Measurements from ENCODE around the gene APOC3. TPM values are rescaled to one million over a fixed set of nuclear protein-coding genes. Genes with fewer than 3 reads are reported as not detected.

The APOC3 gene
- total RNA-seq, 1 experiment from 2014 or later: 3.5 TPM

DNA sequence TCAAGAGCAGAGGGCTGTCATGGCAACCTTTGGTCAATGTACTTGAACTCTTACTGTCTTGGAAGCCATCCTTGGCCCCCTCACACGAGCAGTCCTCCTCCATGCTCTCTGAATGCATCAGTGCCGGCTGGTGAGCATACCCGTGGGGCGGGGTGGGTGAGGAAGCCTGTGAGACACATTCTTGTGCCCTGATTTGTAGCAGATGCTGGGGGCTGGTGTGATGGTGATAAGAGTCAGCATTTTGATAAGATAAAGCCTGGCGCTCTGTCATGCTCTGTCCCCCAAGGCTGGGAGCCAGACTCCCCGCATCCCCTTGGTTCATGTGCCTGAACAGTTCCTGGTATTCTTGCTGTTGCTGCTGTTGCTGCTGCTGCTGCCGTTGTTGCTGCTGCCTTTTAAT, 28.2 kb downstream of the APOC3 start:
- Histone ChIP-seq H3K9me2 (ENCODE audit: insufficient read depth) (no peaks in the 10 kb centered on the region), H3K4me3 (replicated peaks in 1 of 2; ENCODE audit: low read depth in 1 of 2, low read length in 2 of 2) (no peak overlapping the region), H3K4me2 (ENCODE audit: low read length) (no peak overlapping the region), H3K79me2 (ENCODE audit: insufficient read depth, low read length) (no peaks in the 10 kb centered on the region), H4K20me1 (ENCODE audit: insufficient read depth) (no peaks in the 10 kb centered on the region), H3K36me3 (ENCODE audit: control insufficient read depth in 1 of 2, insufficient read depth in 2 of 2, low read length in 2 of 2) (no peaks in the 10 kb centered on the region; a peak in 1 of 4 replicates), H3K9ac (ENCODE audit: low read length) (no peak overlapping the region), H3K27me3 (ENCODE audit: insufficient read depth, low read length) (no peaks in the 10 kb centered on the region), H3K4me1 (ENCODE audit: control insufficient read depth in 1 of 2, insufficient read depth in 2 of 2, low read length in 2 of 2) (peaks cover 0 to 18% of the 10 kb centered on the region in 2 experiments; a peak in 2 of 4 replicates), H3K27ac (ENCODE audit: low read depth, low read length) (no peak overlapping the region), H2AFZ (ENCODE audit: low read depth, low read length, poor library complexity, severe bottlenecking) (no peak overlapping the region), H3K9me3 (ENCODE audit: control insufficient read depth in 1 of 2, insufficient read depth in 1 of 2, low read depth in 1 of 2, low read length in 2 of 2) (no peaks in the 10 kb centered on the region)
- DNase-seq (ENCODE audit: low read depth, low spot score): no peak
- ChIA-PET POLR2A (no interaction called here), RAD21 (ENCODE audit: low non-redundant PET in 1 of 2, low total read pairs in 2 of 2, uncharacterized antibody in 2 of 2, unreplicated experiment in 2 of 2) (no interaction called here), CTCF (no interaction called here)
- intact Hi-C loops (cut with micrococcal nuclease): no loop called here
- TF ChIP-seq CBX3 (IDR thresholded peaks at IDR 0.05; ENCODE audit: low read depth) (no peak), RAD21 (IDR thresholded peaks at IDR 0.05; ENCODE audit: low read depth) (no peak), SIN3A (IDR thresholded peaks at IDR 0.05; ENCODE audit: low read depth) (no peak), JUND (IDR thresholded peaks at IDR 0.05) (no peak), EZH2 (IDR thresholded peaks at IDR 0.05) (no peak), SRF (IDR thresholded peaks at IDR 0.05; ENCODE audit: low read depth) (no peak), SP1 (IDR thresholded peaks at IDR 0.05; ENCODE audit: low read depth) (no peak), YY1 (IDR thresholded peaks at IDR 0.05; ENCODE audit: extremely low read depth, insufficient replicate concordance, low read depth, low read length) (no peak), ZFX (IDR thresholded peaks at IDR 0.05) (no peak), CEBPB (IDR thresholded peaks at IDR 0.05; ENCODE audit: low read depth) (no peak), FOSL1 (IDR thresholded peaks at IDR 0.05; ENCODE audit: low read depth) (no peak), ZNF274 (IDR thresholded peaks at IDR 0.05; ENCODE audit: low read depth, low read length) (no peak), POLR2AphosphoS5 (IDR thresholded peaks at IDR 0.05; ENCODE audit: low read depth, low read length) (no peak)
- TF ChIP-seq, protein P1, sequence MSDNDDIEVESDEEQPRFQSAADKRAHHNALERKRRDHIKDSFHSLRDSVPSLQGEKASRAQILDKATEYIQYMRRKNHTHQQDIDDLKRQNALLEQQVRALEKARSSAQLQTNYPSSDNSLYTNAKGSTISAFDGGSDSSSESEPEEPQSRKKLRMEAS (IDR thresholded peaks at IDR 0.05): no peak
- TF ChIP-seq, protein P2, sequence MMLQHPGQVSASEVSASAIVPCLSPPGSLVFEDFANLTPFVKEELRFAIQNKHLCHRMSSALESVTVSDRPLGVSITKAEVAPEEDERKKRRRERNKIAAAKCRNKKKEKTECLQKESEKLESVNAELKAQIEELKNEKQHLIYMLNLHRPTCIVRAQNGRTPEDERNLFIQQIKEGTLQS (IDR thresholded peaks at IDR 0.05): no peak
- TF ChIP-seq, protein P3, sequence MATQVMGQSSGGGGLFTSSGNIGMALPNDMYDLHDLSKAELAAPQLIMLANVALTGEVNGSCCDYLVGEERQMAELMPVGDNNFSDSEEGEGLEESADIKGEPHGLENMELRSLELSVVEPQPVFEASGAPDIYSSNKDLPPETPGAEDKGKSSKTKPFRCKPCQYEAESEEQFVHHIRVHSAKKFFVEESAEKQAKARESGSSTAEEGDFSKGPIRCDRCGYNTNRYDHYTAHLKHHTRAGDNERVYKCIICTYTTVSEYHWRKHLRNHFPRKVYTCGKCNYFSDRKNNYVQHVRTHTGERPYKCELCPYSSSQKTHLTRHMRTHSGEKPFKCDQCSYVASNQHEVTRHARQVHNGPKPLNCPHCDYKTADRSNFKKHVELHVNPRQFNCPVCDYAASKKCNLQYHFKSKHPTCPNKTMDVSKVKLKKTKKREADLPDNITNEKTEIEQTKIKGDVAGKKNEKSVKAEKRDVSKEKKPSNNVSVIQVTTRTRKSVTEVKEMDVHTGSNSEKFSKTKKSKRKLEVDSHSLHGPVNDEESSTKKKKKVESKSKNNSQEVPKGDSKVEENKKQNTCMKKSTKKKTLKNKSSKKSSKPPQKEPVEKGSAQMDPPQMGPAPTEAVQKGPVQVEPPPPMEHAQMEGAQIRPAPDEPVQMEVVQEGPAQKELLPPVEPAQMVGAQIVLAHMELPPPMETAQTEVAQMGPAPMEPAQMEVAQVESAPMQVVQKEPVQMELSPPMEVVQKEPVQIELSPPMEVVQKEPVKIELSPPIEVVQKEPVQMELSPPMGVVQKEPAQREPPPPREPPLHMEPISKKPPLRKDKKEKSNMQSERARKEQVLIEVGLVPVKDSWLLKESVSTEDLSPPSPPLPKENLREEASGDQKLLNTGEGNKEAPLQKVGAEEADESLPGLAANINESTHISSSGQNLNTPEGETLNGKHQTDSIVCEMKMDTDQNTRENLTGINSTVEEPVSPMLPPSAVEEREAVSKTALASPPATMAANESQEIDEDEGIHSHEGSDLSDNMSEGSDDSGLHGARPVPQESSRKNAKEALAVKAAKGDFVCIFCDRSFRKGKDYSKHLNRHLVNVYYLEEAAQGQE (IDR thresholded peaks at IDR 0.05; ENCODE audit: low read depth): no peak
- no peak for ATAC-seq
- no TSS peak for BruUV-seq (replicated peaks)

Measured in HCT116 (cell line).